Renal cortex interstitium (tissue), 11 donors: ENCODE data around the gene XRCC2. TPM values are rescaled to one million over a fixed set of nuclear protein-coding genes. Genes with fewer than 3 reads are reported as not detected.
"Not testable (repeated sequence)": the region's sequence is repeated elsewhere in the genome, so short reads cannot be mapped to it uniquely, and the experiment has no call there.

Source experiments
- DNase-seq, 11 donors: peaks; one replicate each; pipeline ENCODE4 v3.0.0-alpha.2; 2013; ENCODE audit warnings: low read depth in 9 of 11, low spot score in 4 of 11; ENCODE audit errors: extremely low read depth in 1 of 11
- polyA plus RNA-seq, 3 donors: library from polyadenylated mRNA; unstranded; fragments of 120-200 nt; gene quantifications; one replicate each; pipeline ENCODE4 v1.2.1, GENCODE V29; 2013; ENCODE audit not compliant: insufficient read length in 3 of 3

XRCC2 gene
- polyA plus RNA-seq, 3 donors, result 7.1 to 10.2 (median 8.9) TPM

GRCh38 chr7:152669758-152670157 lies 6.2 kb downstream of the XRCC2 start:
- no peak for DNase-seq

- DNase-seq, result no peak
Measured at GRCh38 chr7:152668975-152669374, 7.0 kb downstream of the XRCC2 start.

GRCh38 chr7:152667958-152668357 lies 8.0 kb downstream of the XRCC2 start:
- no peak for DNase-seq

GRCh38 chr7:152666078-152666477 lies 9.9 kb downstream of the XRCC2 start:
- no peak for DNase-seq

GRCh38 chr7:152664636-152665035 lies 11.3 kb downstream of the XRCC2 start:
- DNase-seq, result no peak

DNA sequence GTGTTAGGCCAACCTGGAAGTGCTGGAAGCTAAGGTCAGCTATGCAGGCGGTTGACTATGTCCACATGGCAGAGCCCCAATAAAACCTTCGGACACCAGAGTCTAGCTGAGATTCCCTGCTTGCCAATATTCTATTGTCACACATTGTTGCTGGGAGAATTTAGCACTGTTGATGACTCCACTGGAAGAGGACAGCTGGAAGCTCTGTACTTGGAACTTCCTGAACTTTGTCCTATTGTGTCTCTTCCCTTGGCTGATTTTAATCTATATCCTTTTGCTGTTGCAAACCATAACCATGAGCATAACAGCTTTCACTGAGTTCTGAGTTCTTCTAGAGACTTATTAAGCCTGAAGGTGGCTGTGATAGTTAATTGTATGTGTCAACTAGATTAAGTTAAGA lies 12.0 kb downstream of the XRCC2 start:
- DNase-seq, result no peak

GRCh38 chr7:152663148-152663740 lies 12.7 kb downstream of the XRCC2 start:
- DNase-seq, result no peak

DNA sequence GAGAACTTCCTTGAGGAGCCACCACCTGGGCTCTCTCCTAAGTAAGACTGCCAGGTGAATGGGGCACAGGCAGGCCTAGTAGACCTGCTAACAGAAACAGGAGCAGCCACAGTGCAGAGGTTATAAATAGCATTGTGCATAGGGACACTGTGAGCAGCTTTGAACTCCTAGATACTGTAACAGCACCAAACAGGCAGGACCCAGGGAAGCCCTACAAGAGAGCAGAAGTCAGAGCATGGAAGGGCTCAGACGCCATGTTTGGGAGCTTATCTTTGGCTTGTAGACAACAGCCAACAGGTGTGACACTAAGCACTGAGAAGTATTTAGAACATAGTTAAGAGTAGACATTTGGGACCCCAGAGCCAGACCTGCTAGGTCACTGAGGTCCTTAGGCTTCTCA lies 14.5 kb downstream of the XRCC2 start:
- no peak for DNase-seq

GRCh38 chr7:152660021-152660420 lies 15.9 kb downstream of the XRCC2 start:
- DNase-seq, result no peak

DNA sequence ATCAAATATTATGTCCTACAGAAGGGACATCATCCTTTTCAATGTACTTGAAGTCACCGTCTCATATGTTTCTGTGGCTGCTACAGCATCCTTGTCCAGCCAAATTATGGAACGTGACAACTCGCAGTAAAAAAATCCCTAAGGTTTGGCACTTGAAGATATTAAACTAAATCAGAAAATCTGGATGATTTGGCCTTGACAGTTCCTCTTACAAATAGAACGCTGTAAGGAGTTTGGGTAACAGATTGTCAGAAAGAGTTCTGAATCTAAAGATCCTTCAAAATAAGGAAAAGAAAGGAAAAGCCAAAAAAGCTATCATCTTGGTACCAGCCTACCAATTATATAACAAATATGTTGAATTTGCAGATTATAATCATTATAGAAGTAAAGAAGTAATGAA lies 21.0 kb downstream of the XRCC2 start:
- DNase-seq, result no peak

- no peak for DNase-seq
Measured at GRCh38 chr7:152649220-152649619, 26.7 kb downstream of the XRCC2 start.

- DNase-seq, result no peak
Measured at GRCh38 chr7:152647009-152647408, 28.9 kb downstream of the XRCC2 start.

- DNase-seq, result not testable (repeated sequence)
Measured at GRCh38 chr7:152646579-152646978, 29.4 kb downstream of the XRCC2 start.

DNA sequence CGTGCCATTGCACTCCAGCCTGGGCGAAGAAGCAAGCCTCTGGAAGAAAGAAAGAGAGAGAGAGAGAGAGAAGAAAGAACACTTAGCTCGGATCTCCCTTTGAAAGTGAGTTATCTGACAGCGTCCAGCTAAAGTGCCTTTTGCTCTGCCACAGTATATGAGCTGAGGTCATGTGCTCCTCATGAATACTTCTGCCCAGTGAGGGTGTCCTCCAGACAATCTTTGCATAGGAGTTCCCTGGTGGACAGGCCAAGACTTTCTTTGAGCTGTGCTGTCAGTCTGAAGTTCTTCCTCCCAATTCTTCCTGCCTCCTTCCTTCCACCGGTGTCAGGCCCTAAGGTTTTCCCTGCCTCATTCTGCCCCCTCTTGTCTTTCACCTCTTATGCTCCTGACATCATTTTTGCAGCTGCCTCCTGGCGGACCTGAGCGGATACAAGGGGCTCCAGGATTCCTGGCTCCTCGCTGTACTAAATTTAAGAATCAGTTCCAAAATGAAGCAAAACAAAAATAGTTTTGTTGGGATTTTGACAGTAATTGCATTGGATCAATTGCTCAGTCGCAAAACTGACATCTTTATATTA lies 31.9 kb downstream of the XRCC2 start:
- no peak for DNase-seq

DNA sequence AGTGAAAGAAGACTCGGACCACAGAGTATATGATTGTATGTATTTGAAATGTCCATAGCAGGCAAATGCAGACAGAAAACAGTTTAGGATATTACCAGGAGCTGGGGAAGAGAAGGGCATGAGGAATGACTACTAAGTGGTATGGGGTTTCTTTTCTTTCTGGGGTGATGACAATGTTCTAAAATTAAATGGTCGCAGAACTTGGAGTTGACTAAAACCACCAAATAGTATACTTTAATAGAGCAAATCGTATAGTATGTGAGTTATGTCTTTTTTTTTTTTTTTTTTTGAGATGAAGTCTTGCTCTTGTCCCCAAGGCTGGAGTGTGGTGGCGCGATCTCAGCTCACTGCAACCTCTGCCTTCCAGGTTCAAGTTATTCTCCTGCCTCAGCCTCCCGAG lies 34.6 kb downstream of the XRCC2 start:
- DNase-seq, result no peak

DNA sequence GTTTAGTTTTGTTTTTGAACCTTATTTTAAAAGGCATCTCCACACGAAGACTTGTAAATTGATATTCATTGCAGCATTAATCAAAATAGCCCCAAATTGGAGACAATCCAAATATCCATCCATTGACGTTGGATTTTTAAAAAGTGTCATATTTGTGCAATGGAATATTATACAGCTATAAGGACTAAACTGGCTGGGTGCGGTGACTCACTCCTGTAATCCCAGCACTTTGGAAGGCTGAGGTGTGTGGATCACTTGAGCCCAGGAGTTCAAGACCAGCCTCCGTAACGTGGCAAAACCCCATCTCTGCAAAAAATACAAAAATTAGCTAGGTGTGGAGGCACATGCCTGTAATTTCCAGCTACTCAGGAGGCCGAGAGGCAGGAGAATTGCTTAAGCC lies 35.1 kb downstream of the XRCC2 start:
- DNase-seq, result no peak

GRCh38 chr7:152637920-152638580 lies 37.9 kb downstream of the XRCC2 start:
- no peak for DNase-seq

DNA sequence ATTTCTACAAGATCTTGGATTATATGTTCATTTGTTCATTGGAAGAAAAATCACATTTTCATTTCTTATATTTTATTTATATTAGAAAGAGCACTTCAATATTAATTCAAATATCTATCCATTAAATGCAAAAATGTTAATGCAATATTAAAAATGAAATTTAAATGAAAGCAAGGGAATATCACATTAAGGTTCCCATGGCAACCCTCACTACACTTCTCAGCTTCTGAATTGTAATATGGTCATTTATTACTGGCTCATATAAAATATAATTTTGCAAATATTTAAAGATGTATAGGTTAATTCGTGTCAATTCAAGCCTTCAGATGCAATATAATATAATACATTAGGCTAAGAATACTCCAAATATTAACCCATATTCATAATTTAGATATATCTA lies 38.8 kb downstream of the XRCC2 start:
- DNase-seq, result no peak

DNA sequence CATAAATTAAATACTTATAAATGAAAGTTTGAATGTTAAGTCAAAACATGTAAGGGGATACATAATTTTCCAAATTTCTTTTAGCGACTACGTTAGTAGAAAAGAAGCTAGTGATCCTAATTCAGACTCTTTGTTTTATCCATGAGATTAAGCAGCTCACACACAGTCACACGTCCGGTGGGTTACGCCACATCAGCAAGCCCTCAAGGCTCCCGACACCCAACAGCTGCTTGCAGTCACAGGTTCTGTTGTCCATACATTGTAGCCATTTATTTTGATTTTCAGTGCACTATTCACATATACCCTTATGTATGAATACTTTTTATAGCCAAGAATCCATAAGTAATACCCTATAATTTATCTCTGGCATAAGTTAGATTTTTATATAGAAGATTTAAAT lies 39.5 kb downstream of the XRCC2 start:
- DNase-seq, result no peak

GRCh38 chr7:152633504-152633903 lies 42.4 kb downstream of the XRCC2 start:
- DNase-seq, result no peak

DNA sequence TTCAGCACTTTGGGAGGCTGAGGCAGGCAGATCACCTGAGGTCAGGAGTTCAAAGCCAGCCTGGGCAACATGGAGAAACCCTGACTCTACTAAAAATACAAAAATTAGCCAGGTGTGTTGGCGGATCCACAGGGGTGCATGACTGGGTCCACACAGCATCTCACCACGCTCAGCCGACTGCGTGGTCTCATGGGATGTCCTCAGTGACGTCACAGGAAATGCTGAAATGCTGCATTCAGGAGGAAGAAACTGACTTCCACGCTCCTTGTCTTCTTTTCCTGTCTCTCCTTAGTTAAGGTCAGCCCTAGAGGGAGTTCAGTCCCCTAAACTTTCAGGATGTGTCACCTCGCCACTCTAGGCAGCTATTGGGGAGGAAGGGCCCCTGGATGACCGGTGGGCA lies 42.9 kb downstream of the XRCC2 start:
- DNase-seq, result no peak
